Liver (tissue), 3 donors: ENCODE data around the gene SH3GL3.

Source experiments
- CTCF ChIP-seq: fragments of 150-350 bp; IDR thresholded peaks from 2 replicates; pipeline ENCODE4 v1.5.1; 2017; ENCODE audit warnings: improper control_type of control experiment, low read depth, low read length; ENCODE audit not compliant: missing input control
- EGR1 ChIP-seq, 2 donors: IDR thresholded peaks; 2 replicates each; pipeline ENCODE4 v1.6.1; 2016 to 2018; ENCODE audit warnings: antibody characterized with exemption in 2 of 2, low read depth in 2 of 2
- JUND ChIP-seq, 2 donors: IDR thresholded peaks; 2 replicates each; pipeline ENCODE4 v1.6.1; 2016; ENCODE audit warnings: antibody characterized with exemption in 2 of 2
- MAX ChIP-seq: IDR thresholded peaks from 2 replicates; pipeline ENCODE4 v1.6.1; 2016; ENCODE audit warnings: antibody characterized with exemption
- RAD21 ChIP-seq, 2 donors: IDR thresholded peaks; 2 replicates each; pipeline ENCODE4 v1.6.1; 2016; ENCODE audit warnings: antibody characterized with exemption in 2 of 2, mild to moderate bottlenecking in 2 of 2
- SP1 ChIP-seq: IDR thresholded peaks from 2 replicates; pipeline ENCODE4 v1.6.1; 2018; ENCODE audit warnings: antibody characterized with exemption, mild to moderate bottlenecking
- TF ChIP-seq, protein P1 (sequence below): IDR thresholded peaks from 2 replicates; pipeline ENCODE4 v1.6.1; 2016; ENCODE audit warnings: antibody characterized with exemption, mild to moderate bottlenecking
- donor health status: healthy.
- donor health status: healthy.

- no peak for TF ChIP-seq JUND (IDR thresholded peaks at IDR 0.05)
- TF ChIP-seq SP1: no peak
- TF ChIP-seq MAX: no peak
- no peak for TF ChIP-seq CTCF
- TF ChIP-seq RAD21 (IDR thresholded peaks at IDR 0.05): no peak
- TF ChIP-seq EGR1 (IDR thresholded peaks at IDR 0.05; ENCODE audit: low read depth in 2 of 2): no peak
- TF ChIP-seq, protein P1, sequence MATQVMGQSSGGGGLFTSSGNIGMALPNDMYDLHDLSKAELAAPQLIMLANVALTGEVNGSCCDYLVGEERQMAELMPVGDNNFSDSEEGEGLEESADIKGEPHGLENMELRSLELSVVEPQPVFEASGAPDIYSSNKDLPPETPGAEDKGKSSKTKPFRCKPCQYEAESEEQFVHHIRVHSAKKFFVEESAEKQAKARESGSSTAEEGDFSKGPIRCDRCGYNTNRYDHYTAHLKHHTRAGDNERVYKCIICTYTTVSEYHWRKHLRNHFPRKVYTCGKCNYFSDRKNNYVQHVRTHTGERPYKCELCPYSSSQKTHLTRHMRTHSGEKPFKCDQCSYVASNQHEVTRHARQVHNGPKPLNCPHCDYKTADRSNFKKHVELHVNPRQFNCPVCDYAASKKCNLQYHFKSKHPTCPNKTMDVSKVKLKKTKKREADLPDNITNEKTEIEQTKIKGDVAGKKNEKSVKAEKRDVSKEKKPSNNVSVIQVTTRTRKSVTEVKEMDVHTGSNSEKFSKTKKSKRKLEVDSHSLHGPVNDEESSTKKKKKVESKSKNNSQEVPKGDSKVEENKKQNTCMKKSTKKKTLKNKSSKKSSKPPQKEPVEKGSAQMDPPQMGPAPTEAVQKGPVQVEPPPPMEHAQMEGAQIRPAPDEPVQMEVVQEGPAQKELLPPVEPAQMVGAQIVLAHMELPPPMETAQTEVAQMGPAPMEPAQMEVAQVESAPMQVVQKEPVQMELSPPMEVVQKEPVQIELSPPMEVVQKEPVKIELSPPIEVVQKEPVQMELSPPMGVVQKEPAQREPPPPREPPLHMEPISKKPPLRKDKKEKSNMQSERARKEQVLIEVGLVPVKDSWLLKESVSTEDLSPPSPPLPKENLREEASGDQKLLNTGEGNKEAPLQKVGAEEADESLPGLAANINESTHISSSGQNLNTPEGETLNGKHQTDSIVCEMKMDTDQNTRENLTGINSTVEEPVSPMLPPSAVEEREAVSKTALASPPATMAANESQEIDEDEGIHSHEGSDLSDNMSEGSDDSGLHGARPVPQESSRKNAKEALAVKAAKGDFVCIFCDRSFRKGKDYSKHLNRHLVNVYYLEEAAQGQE: no peak
These were observed 141.3 kb downstream of the SH3GL3 start for GRCh38 chr15:83588441-83588840.
